ENCODE results near the gene FARS2.

DNA sequence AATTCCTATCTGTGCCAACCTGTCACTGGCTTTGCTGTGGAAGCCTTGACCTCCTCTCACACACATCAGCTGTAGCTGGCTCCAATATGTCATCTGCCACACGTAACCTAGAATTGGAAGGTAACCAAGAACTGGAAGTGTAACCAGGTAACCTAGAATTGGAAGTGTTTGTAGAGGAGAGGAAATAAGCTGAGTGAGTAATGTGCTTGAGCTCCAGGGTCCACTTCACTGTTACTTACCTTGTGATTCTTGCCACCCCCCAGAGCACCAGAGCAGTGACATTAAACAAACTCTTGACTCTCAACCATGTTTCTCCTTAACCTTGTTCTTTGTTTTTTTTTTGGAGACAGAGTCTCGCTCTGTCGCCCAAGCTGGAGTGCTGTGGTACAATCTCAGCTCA is 394.9 kb downstream of the FARS2 start:
- TF ChIP-seq, protein P1, sequence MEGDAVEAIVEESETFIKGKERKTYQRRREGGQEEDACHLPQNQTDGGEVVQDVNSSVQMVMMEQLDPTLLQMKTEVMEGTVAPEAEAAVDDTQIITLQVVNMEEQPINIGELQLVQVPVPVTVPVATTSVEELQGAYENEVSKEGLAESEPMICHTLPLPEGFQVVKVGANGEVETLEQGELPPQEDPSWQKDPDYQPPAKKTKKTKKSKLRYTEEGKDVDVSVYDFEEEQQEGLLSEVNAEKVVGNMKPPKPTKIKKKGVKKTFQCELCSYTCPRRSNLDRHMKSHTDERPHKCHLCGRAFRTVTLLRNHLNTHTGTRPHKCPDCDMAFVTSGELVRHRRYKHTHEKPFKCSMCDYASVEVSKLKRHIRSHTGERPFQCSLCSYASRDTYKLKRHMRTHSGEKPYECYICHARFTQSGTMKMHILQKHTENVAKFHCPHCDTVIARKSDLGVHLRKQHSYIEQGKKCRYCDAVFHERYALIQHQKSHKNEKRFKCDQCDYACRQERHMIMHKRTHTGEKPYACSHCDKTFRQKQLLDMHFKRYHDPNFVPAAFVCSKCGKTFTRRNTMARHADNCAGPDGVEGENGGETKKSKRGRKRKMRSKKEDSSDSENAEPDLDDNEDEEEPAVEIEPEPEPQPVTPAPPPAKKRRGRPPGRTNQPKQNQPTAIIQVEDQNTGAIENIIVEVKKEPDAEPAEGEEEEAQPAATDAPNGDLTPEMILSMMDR (IDR thresholded peaks at IDR 0.05), result no peak
- no peak for TF ChIP-seq POLR2A (IDR thresholded peaks at IDR 0.05)
